SK-N-SH treated with all-trans-retinoic acid at 6 μM for 48 hours (cell line): ENCODE measurements around the gene LOXL4.

ENCODE experiments used
- ARNTL ChIP-seq: fragments of 450-650 bp; formaldehyde crosslinking; IDR thresholded peaks from 2 replicates; pipeline ENCODE4 v1.5.0; 2020; ENCODE audit warnings: low read depth, mild to moderate bottlenecking, moderate library complexity, borderline replicate concordance
- CSDC2 ChIP-seq: fragments of 250-450 bp; sonication (Bioruptor Pico); IDR thresholded peaks from 2 replicates; pipeline ENCODE4 v1.5.0; 2020; ENCODE audit warnings: mild to moderate bottlenecking, moderate library complexity
- ESRRG ChIP-seq: fragments of 250-450 bp; sonication (Bioruptor Pico); IDR thresholded peaks from 2 replicates; pipeline ENCODE4 v1.6.1; 2021; ENCODE audit warnings: mild to moderate bottlenecking
- GLIS3 ChIP-seq: fragments of 250-450 bp; sonication (Bioruptor Pico); IDR thresholded peaks from 2 replicates; pipeline ENCODE4 v1.5.0; 2020; ENCODE audit warnings: mild to moderate bottlenecking, moderate library complexity
- PATZ1 ChIP-seq: fragments of 250-450 bp; sonication (Bioruptor Pico); IDR thresholded peaks from 2 replicates; pipeline ENCODE4 v1.8.0; 2020; ENCODE audit warnings: mild to moderate bottlenecking, moderate library complexity, borderline replicate concordance
- POU6F1 ChIP-seq: fragments of 250-450 bp; sonication (Bioruptor Pico); IDR thresholded peaks from 2 replicates; pipeline ENCODE4 v1.8.0; 2021; ENCODE audit warnings: low read depth, mild to moderate bottlenecking, moderate library complexity, borderline replicate concordance
- TOX ChIP-seq: fragments of 250-450 bp; sonication (Bioruptor Pico); IDR thresholded peaks from 2 replicates; pipeline ENCODE4 v1.8.0; 2021; ENCODE audit warnings: mild to moderate bottlenecking, moderate library complexity, borderline replicate concordance
- ZFP30 ChIP-seq: fragments of 450-650 bp; formaldehyde crosslinking; IDR thresholded peaks from 2 replicates; pipeline ENCODE4 v1.5.0; 2022; ENCODE audit warnings: mild to moderate bottlenecking, moderate library complexity
- ZNF565 ChIP-seq: fragments of 450-650 bp; formaldehyde crosslinking; conservative IDR thresholded peaks from 2 replicates; pipeline ENCODE4 v1.5.0; 2020; ENCODE audit warnings: low read depth, mild to moderate bottlenecking, moderate library complexity
- ZNF8 ChIP-seq: fragments of 450-650 bp; formaldehyde crosslinking; IDR thresholded peaks from 2 replicates; pipeline ENCODE4 v1.5.0; 2020; ENCODE audit warnings: mild to moderate bottlenecking, moderate library complexity

DNA sequence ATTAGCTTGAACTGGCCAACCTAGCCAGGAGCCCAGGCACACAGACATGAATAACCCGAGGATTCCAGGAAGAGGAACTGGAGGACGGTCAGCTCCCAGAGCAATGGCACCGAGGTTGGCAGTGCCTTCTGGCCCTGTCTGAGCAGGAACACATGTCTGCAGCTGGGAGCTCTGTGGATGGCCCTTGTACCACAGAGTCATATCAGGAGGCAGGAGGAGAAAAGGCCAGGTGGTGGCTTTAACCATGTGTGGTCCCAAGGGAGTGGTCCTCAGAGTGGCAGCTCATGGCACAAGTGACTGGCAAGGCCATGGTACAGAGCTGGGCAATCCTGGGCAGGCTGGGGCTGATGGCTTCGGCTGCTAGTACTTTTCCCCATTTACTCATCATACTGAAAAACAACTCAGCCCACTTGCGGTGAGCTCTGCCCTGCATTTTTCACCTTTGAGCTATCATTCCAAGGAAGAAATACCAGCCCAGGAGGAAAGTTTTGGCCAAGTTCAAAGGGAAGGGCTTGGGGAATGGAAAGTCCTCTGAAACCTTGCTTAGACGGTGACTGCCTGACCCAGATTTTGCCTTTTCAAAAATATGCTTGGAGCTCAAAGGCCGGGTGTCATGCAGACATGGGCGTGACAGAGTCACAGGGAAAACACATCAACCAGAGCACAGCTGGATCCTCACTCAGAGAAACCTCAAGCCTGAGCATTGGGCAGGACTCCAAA lies 25.7 kb upstream of the LOXL4 start:
- no peak for TF ChIP-seq ZNF8 (CRISPR knock-in tag)
- no peak for TF ChIP-seq ARNTL
- TF ChIP-seq CSDC2: no peak
- no peak for TF ChIP-seq TOX (CRISPR knock-in tag)
- no peak for TF ChIP-seq ESRRG (CRISPR knock-in tag)
- no peak for TF ChIP-seq POU6F1 (CRISPR knock-in tag)
- no peak for TF ChIP-seq ZFP30 (CRISPR knock-in tag)
- no peak for TF ChIP-seq GLIS3
- no peak for TF ChIP-seq ZNF565
- no peak for TF ChIP-seq PATZ1 (CRISPR knock-in tag)
